SU-DHL-6 (cell line): ENCODE data around the gene JAK3.

ENCODE experiments used
- EZH2phosphoT487 ChIP-seq: fragments of 200-600 bp; sonication (generic), shearing (Covaris generic); conservative IDR thresholded peaks from 2 replicates; pipeline ENCODE4 v1.6.1; 2018; ENCODE audit warnings: mild to moderate bottlenecking, antibody characterized with exemption, low read length, moderate library complexity, mixed read lengths
- TF ChIP-seq, protein P1 (sequence below): fragments of 200-600 bp; sonication (generic); IDR thresholded peaks from one replicate; pipeline ENCODE4 v1.5.1; 2017; ENCODE audit warnings: antibody characterized with exemption, mild to moderate bottlenecking, low read length, moderate library complexity; ENCODE audit not compliant: insufficient read depth, poor library complexity, severe bottlenecking

DNA sequence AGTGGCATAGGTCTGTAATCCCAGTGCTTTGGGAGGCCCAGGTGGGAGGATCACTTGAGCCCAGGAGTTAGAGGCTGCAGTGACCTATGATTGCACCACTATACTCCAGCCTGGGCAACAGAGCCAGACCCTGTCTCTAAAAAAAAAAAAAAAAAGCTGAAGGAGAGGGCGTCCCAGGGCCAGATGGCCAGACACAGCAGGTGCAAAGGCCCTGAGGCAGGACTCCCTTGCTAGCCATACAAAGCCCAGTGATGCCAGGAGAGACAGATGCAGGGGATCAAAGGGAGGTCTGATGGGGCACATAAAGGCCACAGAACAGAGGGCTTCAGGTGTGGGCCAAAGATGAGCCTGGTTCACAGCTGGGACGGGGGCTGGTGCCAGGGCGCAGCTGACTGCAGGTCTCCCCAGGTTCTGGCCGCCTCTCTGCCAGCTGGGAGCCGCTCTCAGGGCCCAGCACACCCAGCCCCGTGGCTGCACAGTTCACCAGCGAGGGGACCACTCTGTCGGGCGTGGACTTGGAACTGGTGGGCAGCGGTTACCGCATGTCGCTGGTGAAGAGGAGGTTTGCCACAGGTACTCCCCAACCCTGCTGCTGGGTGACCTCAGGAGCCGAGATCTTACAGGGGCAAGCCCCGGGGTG is 60.4 kb downstream of the JAK3 start:
- TF ChIP-seq, protein P1, sequence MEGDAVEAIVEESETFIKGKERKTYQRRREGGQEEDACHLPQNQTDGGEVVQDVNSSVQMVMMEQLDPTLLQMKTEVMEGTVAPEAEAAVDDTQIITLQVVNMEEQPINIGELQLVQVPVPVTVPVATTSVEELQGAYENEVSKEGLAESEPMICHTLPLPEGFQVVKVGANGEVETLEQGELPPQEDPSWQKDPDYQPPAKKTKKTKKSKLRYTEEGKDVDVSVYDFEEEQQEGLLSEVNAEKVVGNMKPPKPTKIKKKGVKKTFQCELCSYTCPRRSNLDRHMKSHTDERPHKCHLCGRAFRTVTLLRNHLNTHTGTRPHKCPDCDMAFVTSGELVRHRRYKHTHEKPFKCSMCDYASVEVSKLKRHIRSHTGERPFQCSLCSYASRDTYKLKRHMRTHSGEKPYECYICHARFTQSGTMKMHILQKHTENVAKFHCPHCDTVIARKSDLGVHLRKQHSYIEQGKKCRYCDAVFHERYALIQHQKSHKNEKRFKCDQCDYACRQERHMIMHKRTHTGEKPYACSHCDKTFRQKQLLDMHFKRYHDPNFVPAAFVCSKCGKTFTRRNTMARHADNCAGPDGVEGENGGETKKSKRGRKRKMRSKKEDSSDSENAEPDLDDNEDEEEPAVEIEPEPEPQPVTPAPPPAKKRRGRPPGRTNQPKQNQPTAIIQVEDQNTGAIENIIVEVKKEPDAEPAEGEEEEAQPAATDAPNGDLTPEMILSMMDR, result no peak
- TF ChIP-seq EZH2phosphoT487, result no peak
